Body of pancreas (tissue), 4 donors: ENCODE data around the gene SLC2A4RG. TPM values are rescaled to one million over a fixed set of nuclear protein-coding genes. Genes with fewer than 3 reads are reported as not detected.

Experiments
- ATAC-seq: fragments of 150-250 bp; one replicate; pipeline ENCODE4 v1.9.1; 2016
- DNase-seq, 4 donors: peaks; one replicate each; pipeline ENCODE4 v3.0.0-alpha.2; 2019
- H3K27ac ChIP-seq, 4 donors: fragments of 200-600 bp; sonication (generic); 1 replicate in 3 of 4; 2 replicates in 1 of 4; pipeline versions ENCODE4 v1.5.1 to v1.6.1; 2016 to 2019; ENCODE audit warnings: mild to moderate bottlenecking in 1 of 4, mixed read lengths in 1 of 4, moderate library complexity in 1 of 4
- H3K27me3 ChIP-seq, 2 donors: fragments of 200-600 bp; sonication (generic); one replicate each; pipeline ENCODE4 v1.6.0; 2016; ENCODE audit warnings: mild to moderate bottlenecking in 1 of 2
- H3K36me3 ChIP-seq, 2 donors: fragments of 200-600 bp; sonication (generic); replicated peaks in 1 of 2; 2 replicates each; pipeline ENCODE4 v1.5.1; 2016; ENCODE audit warnings: low read depth in 2 of 2; ENCODE audit not compliant: insufficient read depth in 1 of 2
- H3K4me1 ChIP-seq: fragments of 200-600 bp; sonication (generic); one replicate; pipeline ENCODE4 v1.6.0; 2016
- H3K4me3 ChIP-seq, 2 donors: fragments of 200-600 bp; sonication (generic); 1 replicate in 1 of 2; 2 replicates in 1 of 2; pipeline ENCODE4 v1.5.1; 2016 to 2019
- H3K9me3 ChIP-seq, 3 donors: fragments of 200-600 bp; sonication (generic); 1 replicate in 2 of 3; 2 replicates in 1 of 3; pipeline ENCODE4 v1.5.1; 2016
- CTCF ChIP-seq, 7 experiments: fragments of 450-650 bp in 4 of 7; fragments of 200-600 bp in 3 of 7; sonication (generic) in 3 of 7; IDR thresholded peaks; one replicate each; pipeline ENCODE4 v1.5.1; 2016 to 2019; ENCODE audit warnings: antibody characterized with exemption in 7 of 7
- POLR2A ChIP-seq, 3 donors: fragments of 450-650 bp; IDR thresholded peaks; one replicate each; pipeline ENCODE4 v1.6.1; 2016; ENCODE audit warnings: antibody characterized with exemption in 3 of 3, mild to moderate bottlenecking in 2 of 3
- WGBS, 2 donors: methylation state at CpG; one replicate each; pipeline ENCODE4 v1.1.5; 2017; 5-methylcytosine and 5-hydroxymethylcytosine counted together
- intact Hi-C: fragments of 100-400 bp; cut with DNase I; formaldehyde crosslinking; loops from one replicate; pipeline ENCODE4 v1.15.1; 2023
- total RNA-seq, 2 donors: library from RNA; depleted of rRNA; stranded (reverse); fragments of >200 nt; gene quantifications; one replicate each; pipeline ENCODE4 v1.1.0, GENCODE V29; 2016

Gene SLC2A4RG
- total RNA-seq, 2 donors from 2014 or later, result 30.9 to 69.5 TPM

- no peaks in the 10 kb centered on the region for H3K36me3 ChIP-seq
- H3K9me3 ChIP-seq, result no peaks in the 10 kb centered on the region
- DNase-seq (peak in 1 of 4 donors; percentile 13), ATAC-seq (no peak)
- no peak overlapping the region for H3K4me3 ChIP-seq
- TF ChIP-seq POLR2A (IDR thresholded peaks at IDR 0.05) (no peak), CTCF (IDR thresholded peaks at IDR 0.05) (no peak)
- H3K27ac ChIP-seq, result no peak overlapping the region
- intact Hi-C loops, result no loop called here
- 78% methylated on average over 8 to 22 of the region's 25 CpGs for WGBS, 2 donors
- peaks cover 37% of the 10 kb centered on the region for H3K4me1 ChIP-seq
- no peaks in the 10 kb centered on the region for H3K27me3 ChIP-seq
Measured at GRCh38 chr20:63695424-63696305, 43.9 kb upstream of the SLC2A4RG start.

GRCh38 chr20:63696306-63696627, 43.3 kb upstream of the SLC2A4RG start:
- no peaks in the 10 kb centered on the region for H3K9me3 ChIP-seq
- TF ChIP-seq CTCF (IDR thresholded peaks at IDR 0.05) (no peak), POLR2A (IDR thresholded peaks at IDR 0.05) (no peak)
- 21 to 37% methylated on average over 3 to 6 of the region's 6 CpGs for WGBS, 2 donors
- intact Hi-C loops, result no loop called here
- DNase-seq (peak in 3 of 4 donors; percentile 19 to 43 (median 37)), ATAC-seq (peak; percentile 17)
- no peak overlapping the region for H3K27ac ChIP-seq
- peaks cover 37% of the 10 kb centered on the region for H3K4me1 ChIP-seq
- no peaks in the 10 kb centered on the region for H3K36me3 ChIP-seq
- H3K27me3 ChIP-seq, result no peaks in the 10 kb centered on the region
- H3K4me3 ChIP-seq, result no peak overlapping the region

GRCh38 chr20:63696628-63697356, 42.8 kb upstream of the SLC2A4RG start, which contains the start of gene TNFRSF6B:
Gene TNFRSF6B, plus strand, starts transcription at chr20:63696652. Its CDS starts 116 bp downstream, at chr20:63696768.
- Histone ChIP-seq H3K36me3 (no peaks in the 10 kb centered on the region), H3K27me3 (no peaks in the 10 kb centered on the region), H3K4me3 (no peak within 1 kb of the TSS), H3K27ac (no peak within 1 kb of the TSS), H3K4me1 (peaks cover 37% of the 10 kb centered on the region), H3K9me3 (no peaks in the 10 kb centered on the region)
- 13 to 17% methylated on average over 1 to 52 of the region's 52 CpGs for WGBS, 2 donors
- TF ChIP-seq CTCF (IDR thresholded peaks at IDR 0.05), result no peak
- peak in 2 of 3 donors; percentile 1 to 12 for TF ChIP-seq POLR2A (IDR thresholded peaks at IDR 0.05)
- DNase-seq (peak in 2 of 4 donors; percentile 19), ATAC-seq (no peak)
- intact Hi-C loops, result no loop called here

GRCh38 chr20:63697357-63697867, 42.2 kb upstream of the SLC2A4RG start:
- H3K4me1 ChIP-seq, result peaks cover 37% of the 10 kb centered on the region
- DNase-seq, result peak in 2 of 4 donors; percentile 9 to 20
- no peak for ATAC-seq
- TF ChIP-seq POLR2A (IDR thresholded peaks at IDR 0.05) (no peak), CTCF (IDR thresholded peaks at IDR 0.05) (no peak)
- no peaks in the 10 kb centered on the region for H3K9me3 ChIP-seq
- no peaks in the 10 kb centered on the region for H3K27me3 ChIP-seq
- H3K4me3 ChIP-seq, result no peak overlapping the region
- intact Hi-C loops, result no loop called here
- no peaks in the 10 kb centered on the region for H3K36me3 ChIP-seq
- 57 to 65% methylated on average over 3 to 5 of the region's 7 CpGs for WGBS, 2 donors
- no peak overlapping the region for H3K27ac ChIP-seq
